Hepatocyte (in vitro differentiated cells): ENCODE results near the gene RIPPLY3. TPM values are rescaled to one million over a fixed set of nuclear protein-coding genes. Genes with fewer than 3 reads are reported as not detected.
A peak's percentile ranks its signal among the peaks of the same experiment; 100 is the strongest.

Experiments used
- DNase-seq: peaks from one replicate; pipeline ENCODE4 v3.0.0-alpha.2; 2016; ENCODE audit warnings: low spot score
- H2AFZ ChIP-seq: fragments of 200-600 bp; sonication (generic); 2 replicates; pipeline ENCODE4 v1.6.0; 2016; ENCODE audit warnings: antibody characterized with exemption, mild to moderate bottlenecking
- H3K27ac ChIP-seq: fragments of 200-600 bp; sonication (generic); 2 replicates; pipeline ENCODE4 v1.5.1; 2016; ENCODE audit warnings: mild to moderate bottlenecking
- H3K27me3 ChIP-seq: fragments of 200-600 bp; sonication (generic); 2 replicates; pipeline ENCODE4 v1.6.1; 2016
- H3K36me3 ChIP-seq: fragments of 200-600 bp; sonication (generic); replicated peaks from 2 replicates; pipeline ENCODE4 v1.5.1; 2016; ENCODE audit warnings: low read depth; ENCODE audit not compliant: insufficient read depth
- H3K4me1 ChIP-seq: fragments of 200-600 bp; sonication (generic); 2 replicates; pipeline ENCODE4 v1.5.1; 2016; ENCODE audit warnings: mild to moderate bottlenecking, moderate library complexity; ENCODE audit not compliant: insufficient read depth
- H3K4me2 ChIP-seq: fragments of 200-600 bp; sonication (generic); 2 replicates; pipeline ENCODE4 v1.6.0; 2016
- H3K4me3 ChIP-seq: fragments of 200-600 bp; sonication (generic); 2 replicates; pipeline ENCODE4 v1.5.1; 2016; ENCODE audit warnings: mild to moderate bottlenecking
- H3K79me2 ChIP-seq: fragments of 200-600 bp; sonication (generic); 2 replicates; pipeline ENCODE4 v1.6.0; 2017; ENCODE audit warnings: mild to moderate bottlenecking
- H3K9me2 ChIP-seq: fragments of 200-600 bp; sonication (generic); replicated peaks from 2 replicates; pipeline ENCODE4 v1.6.0; 2017; ENCODE audit warnings: mild to moderate bottlenecking; ENCODE audit not compliant: insufficient read depth
- H3K9me3 ChIP-seq: fragments of 200-600 bp; sonication (generic); 2 replicates; pipeline ENCODE4 v1.5.1; 2016; ENCODE audit warnings: low read depth, mild to moderate bottlenecking
- H4K20me1 ChIP-seq: fragments of 200-600 bp; sonication (generic); 2 replicates; pipeline ENCODE4 v1.6.0; 2016; ENCODE audit warnings: mild to moderate bottlenecking; ENCODE audit not compliant: insufficient read depth, poor library complexity, severe bottlenecking
- CTCF ChIP-seq: fragments of 200-600 bp; sonication (generic); IDR thresholded peaks from 2 replicates; pipeline ENCODE4 v1.5.1; 2016; ENCODE audit warnings: antibody characterized with exemption, mild to moderate bottlenecking; ENCODE audit not compliant: poor library complexity
- EZH2 ChIP-seq: fragments of 200-600 bp; sonication (generic); IDR thresholded peaks from 2 replicates; pipeline ENCODE4 v1.6.1; 2016; ENCODE audit warnings: antibody characterized with exemption, mild to moderate bottlenecking, borderline replicate concordance
- EZH2phosphoT487 ChIP-seq: fragments of 200-600 bp; sonication (generic); IDR thresholded peaks from one replicate; pipeline ENCODE4 v1.6.1; 2018; ENCODE audit warnings: antibody characterized with exemption, mild to moderate bottlenecking, low read depth, moderate library complexity; ENCODE audit not compliant: unreplicated experiment, severe bottlenecking
- WGBS: methylation state at CpG from one replicate; pipeline ENCODE4 v1.1.6; 2016; ENCODE audit warnings: low lambda C conversion rate; ENCODE audit errors: missing lambda C conversion rate; 5-methylcytosine and 5-hydroxymethylcytosine counted together
- polyA plus RNA-seq: library from polyadenylated mRNA; unstranded; fragments of >200 nt; fragmentation: Nextera tagmentation; extraction: Ambion mirVana; gene quantifications from 2 replicates; pipeline ENCODE4 v1.2.1, GENCODE V29; 2016
- total RNA-seq: library from RNA; depleted of rRNA; stranded (reverse); fragments of >200 nt; gene quantifications from 2 replicates; pipeline ENCODE4 v1.2.3, GENCODE V29; 2014

The RIPPLY3 gene
- total and polyA plus RNA-seq, 2 experiments from 2014 or later = 0.17 to 1.0 TPM

- Histone ChIP-seq H3K27me3 (peaks cover 27% of the 10 kb centered on the region), H4K20me1 (no peaks in the 10 kb centered on the region), H3K4me3 (no peak overlapping the region), H3K9me2 (no peaks in the 10 kb centered on the region), H3K36me3 (no peaks in the 10 kb centered on the region), H3K9me3 (no peaks in the 10 kb centered on the region), H3K79me2 (no peaks in the 10 kb centered on the region), H3K4me1 (peaks cover 4% of the 10 kb centered on the region), H2AFZ (no peak overlapping the region), H3K27ac (no peak overlapping the region), H3K4me2 (no peak overlapping the region)
- DNase-seq = no peak
- WGBS = 54% methylated on average over 12 of the region's 12 CpGs
- TF ChIP-seq EZH2 = no peak
- TF ChIP-seq EZH2phosphoT487 = no peak
- no peak for TF ChIP-seq CTCF
Observed at GRCh38 chr21:37008724-37009123, 2.2 kb downstream of the RIPPLY3 start.

DNA sequence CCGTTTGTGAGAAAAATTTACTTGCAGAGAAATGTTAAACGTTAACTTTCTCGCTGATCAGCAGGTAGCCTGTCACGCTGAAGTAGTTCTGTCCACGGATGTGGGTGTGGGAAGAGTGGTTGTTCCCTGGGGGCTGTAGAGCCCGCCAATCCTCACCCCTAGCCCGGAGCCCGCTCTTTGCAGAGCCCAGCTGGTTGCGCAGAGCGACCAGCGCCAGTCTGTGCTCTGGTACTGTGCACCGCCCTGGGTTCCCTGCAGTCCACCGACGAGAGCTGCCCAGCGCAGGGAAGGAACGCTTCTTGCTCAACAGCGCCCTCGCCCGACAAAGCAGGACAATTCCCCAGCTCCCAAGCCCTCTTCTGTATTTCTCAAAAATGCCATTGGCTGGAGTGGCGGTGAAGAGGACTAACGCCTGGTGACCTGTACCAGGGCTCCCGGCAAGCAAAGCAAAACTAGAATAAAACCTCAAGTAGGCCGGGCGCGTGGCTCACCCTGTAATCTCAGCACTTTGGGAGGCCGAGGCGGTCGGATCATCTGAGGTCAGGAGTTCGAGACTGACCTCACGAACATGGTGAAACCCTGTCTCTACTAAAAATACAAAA, 3.3 kb downstream of the RIPPLY3 start:
- 16% methylated on average over 30 of the region's 30 CpGs for WGBS

GRCh38 chr21:37017951-37018679, 11.6 kb downstream of the RIPPLY3 start:
- WGBS = 77% methylated on average over 13 of the region's 13 CpGs
- H3K27me3 ChIP-seq = no peaks in the 10 kb centered on the region
- no peaks in the 10 kb centered on the region for H3K9me2 ChIP-seq
- H3K36me3 ChIP-seq = no peaks in the 10 kb centered on the region
- H3K4me1 ChIP-seq = no peaks in the 10 kb centered on the region
- TF ChIP-seq EZH2 (no peak), CTCF (no peak), EZH2phosphoT487 (no peak)
- no peak overlapping the region for H3K4me2 ChIP-seq
- H3K9me3 ChIP-seq = no peaks in the 10 kb centered on the region
- no peak overlapping the region for H2AFZ ChIP-seq
- no peak overlapping the region for H3K27ac ChIP-seq
- H3K79me2 ChIP-seq = no peaks in the 10 kb centered on the region
- H3K4me3 ChIP-seq = no peak overlapping the region
- DNase-seq = no peak
- no peaks in the 10 kb centered on the region for H4K20me1 ChIP-seq

More for the DNA sequence above, 3.3 kb downstream of the RIPPLY3 start:
- Histone ChIP-seq H3K27ac (no peak overlapping the region), H4K20me1 (no peaks in the 10 kb centered on the region), H3K4me3 (peak overlapping the region; percentile 18), H3K79me2 (no peaks in the 10 kb centered on the region), H3K4me1 (peaks cover 4% of the 10 kb centered on the region), H2AFZ (peak overlapping the region; percentile 52), H3K9me2 (no peaks in the 10 kb centered on the region), H3K27me3 (peaks cover 27% of the 10 kb centered on the region), H3K9me3 (no peaks in the 10 kb centered on the region), H3K4me2 (peak overlapping the region; percentile 77), H3K36me3 (no peaks in the 10 kb centered on the region)
- TF ChIP-seq CTCF (peak; percentile 85), EZH2phosphoT487 (no peak)
- peak; percentile 91 for DNase-seq
